Activated CD8-positive, alpha-beta memory T cell treated with anti-CD3 and anti-CD28 coated beads, Interleukin-2, amount 50 U/mL, for 24 hours (primary cell): ENCODE results near the gene MSL3B.
"Not testable (repeated sequence)": the region's sequence is repeated elsewhere in the genome, so short reads cannot be mapped to it uniquely, and the experiment has no call there.

Source experiments
- DNase-seq: peaks from one replicate; pipeline ENCODE4 v3.0.0-alpha.2; 2020; ENCODE audit errors: extremely low read depth

MSL3B gene

GRCh38 chr2:233867993-233868532 is at the start of gene MSL3B:
Gene MSL3B (minus strand): TSS chr2:233868386.
- no peak for DNase-seq

DNA sequence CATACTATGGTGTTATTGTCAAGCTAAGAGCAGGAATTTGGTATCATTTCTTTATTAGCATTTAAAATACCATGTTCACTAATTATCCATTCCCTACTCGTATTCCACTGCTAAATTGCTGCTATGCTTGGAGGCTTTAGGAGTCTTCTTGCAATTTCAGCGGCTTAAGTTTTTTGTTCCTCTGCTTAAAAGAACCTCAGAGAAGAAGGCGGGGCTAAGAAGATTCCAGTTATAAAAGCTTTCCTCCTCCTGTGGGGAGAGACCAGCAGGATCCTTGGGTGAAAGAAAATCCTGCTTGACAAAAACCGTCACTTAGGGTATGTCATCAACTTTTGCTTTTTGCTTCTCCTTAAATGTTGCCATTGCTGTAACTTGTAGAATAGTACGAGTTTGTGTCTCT is 48.9 kb upstream of the MSL3B start, which contains the start of gene TRPM8:
TRPM8 (plus strand) TSS at position 258 of the 400 bp plus-strand sequence. CDS start 9,165 bp downstream, outside the sequence.
- no peak for DNase-seq

- no peak for DNase-seq
Measured at GRCh38 chr2:233915128-233915527, 46.9 kb upstream of the MSL3B start.

DNA sequence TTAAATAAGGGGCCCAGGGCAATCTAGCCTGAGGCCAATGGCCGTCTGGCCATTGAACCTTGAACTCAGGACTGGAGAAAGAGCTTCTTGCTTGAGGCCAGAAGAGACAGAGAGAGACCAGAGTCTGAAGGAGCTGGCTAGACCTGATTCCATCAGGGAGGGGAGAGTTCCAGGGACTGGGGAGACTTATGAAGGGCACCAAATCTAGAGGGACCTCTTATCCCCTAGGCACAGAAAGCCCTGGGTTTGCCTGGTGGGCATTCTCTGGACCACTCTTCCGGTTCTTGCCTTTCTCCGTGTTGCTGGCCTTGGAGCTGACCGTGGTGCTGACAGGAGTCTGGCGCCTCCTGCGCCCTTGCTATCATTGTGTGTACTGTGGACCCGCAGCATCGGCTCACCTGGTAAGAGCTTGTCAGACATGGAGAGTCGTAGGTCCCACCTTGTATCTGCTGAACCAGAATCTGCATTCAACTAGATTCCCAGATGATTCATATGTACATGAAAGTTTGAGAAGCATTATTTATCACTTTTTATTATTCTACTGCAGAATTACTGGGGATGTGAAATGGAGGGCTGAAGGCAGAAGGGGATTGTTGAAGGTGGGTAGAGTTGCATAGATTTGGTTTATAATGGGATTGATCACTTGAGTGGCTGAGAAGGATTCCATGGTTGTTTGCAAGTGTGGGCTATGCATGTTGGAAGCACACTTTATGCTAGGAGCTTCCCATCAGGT is 44.7 kb upstream of the MSL3B start:
- DNase-seq = no peak

DNA sequence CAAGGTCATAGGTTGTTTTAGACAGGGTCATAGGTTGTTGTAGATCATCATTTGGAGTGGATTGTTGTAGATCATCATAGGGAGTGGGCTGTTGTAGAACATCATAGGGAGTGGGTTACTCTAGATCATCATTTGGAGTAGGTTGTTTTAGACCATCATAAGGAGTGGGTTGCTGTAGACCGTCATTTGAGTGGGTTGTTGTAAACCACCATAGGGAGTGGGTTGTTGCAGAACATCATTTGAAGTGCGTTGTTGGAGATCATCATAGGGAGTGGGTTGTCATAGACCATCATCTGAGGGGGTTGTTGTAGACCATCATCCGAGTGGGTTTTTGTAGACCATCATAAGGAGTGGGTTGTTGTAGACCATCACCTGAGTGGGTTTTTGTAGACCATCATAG is 39.4 kb upstream of the MSL3B start:
- DNase-seq = no peak

- DNase-seq = no peak
Measured at GRCh38 chr2:233905945-233906344, 37.8 kb upstream of the MSL3B start.

DNA sequence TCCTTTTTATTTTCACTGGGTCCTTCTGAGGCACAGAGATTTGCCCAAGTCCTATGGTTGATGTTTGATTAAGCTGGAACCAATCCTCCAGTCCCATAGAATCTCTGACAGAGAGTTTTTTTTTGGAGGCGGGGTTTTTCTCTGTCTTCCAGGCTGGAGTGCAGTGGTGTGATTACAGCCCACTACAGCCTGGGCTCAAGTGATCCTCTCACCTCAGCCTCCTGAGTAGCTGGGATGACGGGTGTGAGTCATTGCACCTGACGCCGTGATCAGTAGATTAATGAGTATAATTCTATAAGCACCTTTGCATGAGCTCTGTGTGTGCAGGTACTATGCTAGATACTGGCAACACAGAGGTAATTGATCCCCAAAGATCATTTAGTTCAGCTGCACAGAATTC is 33.7 kb upstream of the MSL3B start:
- DNase-seq = no peak

DNA sequence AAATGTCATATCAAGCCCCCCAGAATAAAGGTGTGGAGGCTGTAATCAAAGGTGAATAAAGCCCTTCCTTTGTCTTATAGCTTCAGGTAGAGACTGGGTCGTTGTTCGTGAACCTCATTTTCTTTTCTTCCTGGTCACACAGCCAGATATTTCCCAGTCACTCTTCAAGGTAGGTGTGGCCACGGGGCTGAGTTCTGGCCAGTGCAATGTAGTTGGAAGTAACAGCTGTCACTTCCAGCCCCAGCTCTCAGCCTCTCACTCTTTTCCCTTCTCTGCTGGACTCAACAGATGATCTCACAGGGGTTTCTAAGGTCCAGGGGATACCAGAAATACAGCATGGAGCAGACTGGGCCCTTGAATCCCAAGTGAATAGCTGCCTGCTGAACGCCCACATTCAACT is 33.2 kb upstream of the MSL3B start:
- DNase-seq = no peak

DNA sequence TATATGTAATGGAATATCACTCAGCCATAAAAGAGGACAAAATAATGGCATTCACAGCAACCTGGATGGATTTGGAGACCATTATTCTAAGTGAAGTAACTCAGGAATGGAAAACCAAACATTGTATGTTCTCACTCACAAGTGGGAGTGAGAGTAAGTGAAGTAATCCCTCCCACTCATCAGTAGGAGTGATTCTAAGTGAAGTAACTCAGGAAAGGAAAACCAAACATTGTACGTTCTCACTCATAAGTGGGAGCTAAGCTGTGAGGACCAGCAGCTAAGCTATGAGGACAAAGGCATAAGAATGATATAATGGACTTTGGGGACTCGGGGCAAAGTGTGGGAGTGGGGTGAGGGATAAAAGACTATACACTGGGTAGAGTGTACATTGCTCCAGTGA is 28.1 kb upstream of the MSL3B start:
- DNase-seq = not testable (repeated sequence)

GRCh38 chr2:233892793-233893192 is 24.6 kb upstream of the MSL3B start:
- DNase-seq = no peak

DNA sequence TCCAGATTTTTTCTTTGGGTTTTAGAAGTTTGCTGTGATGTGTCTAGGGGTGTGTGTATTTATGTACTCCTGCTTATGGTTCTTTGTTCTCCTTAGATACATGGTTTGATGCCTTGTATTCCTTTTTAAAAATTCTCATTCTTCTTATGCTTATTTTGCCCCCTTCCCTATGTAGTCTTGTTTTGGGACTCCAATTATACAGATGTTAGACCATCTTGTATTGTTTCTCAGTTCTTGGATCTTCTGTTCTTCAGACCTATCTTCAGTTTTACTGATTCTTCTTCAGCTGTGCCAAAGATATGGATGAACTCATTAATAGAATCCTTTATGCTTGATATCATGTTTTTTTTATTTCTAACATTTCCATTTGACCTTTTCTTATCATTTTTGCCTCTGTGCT is 14.2 kb upstream of the MSL3B start:
- no peak for DNase-seq

DNA sequence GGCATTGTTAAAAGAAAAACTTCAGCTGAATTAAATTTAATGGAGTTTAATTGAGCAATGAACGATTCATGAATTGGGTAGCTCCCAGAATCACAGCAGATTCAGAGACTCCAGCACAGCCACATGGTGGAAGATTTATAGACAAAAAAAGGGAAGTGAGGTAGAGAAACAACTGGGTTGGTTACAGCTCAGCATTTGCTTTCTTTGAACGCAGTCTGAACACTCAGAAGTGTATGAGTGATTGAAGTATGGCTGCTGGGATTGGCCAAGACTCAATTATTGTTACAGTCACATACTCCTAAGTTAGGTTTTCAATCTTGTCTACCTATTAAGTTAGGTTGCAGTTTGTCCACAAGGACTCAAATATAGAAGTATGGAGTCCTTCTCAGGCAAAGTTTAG is 3.9 kb upstream of the MSL3B start:
- not testable (repeated sequence) for DNase-seq

DNA sequence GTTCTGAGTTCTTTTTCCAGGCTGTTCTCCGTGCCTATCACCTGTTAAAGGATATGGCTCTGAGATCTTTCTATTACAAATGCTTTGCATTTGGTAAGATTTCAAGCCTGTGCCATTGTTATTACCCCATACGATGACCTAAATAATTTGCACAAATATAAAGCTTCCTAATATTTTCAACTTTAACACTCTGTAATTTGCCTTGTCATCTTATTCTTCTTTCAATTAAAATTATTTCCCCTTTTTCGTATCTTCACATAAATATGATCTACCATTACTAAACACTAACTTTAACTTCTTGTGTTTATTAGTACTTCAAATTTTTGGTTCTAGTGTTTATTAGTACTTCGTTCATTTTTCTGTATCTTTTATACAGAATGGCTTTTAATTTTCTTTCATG is 3.2 kb upstream of the MSL3B start:
- DNase-seq = no peak

DNA sequence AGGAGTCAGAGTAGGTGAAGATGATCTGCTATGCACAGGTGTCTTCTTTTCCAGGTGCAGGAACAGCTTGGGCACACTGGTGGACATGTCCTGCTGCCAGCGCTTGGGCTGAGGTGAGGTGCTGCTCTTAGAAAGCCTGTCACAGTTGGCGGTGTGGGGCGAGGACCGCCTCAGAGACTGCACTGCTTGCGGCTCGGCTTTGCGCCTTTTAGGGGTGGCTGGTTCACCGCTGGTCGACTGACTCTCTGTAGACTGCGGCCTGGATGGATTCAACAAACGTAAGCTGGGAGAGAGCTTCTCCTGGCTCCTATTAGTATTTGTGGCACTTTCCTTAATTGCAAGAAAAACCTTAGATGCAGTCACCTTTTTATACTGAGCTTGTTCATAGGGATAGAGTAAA is 1.7 kb downstream of the MSL3B start:
- no peak for DNase-seq

- DNase-seq = no peak
Measured at GRCh38 chr2:233865838-233866237, 2.3 kb downstream of the MSL3B start.

- DNase-seq = no peak
Measured at GRCh38 chr2:233862261-233862768, 5.9 kb downstream of the MSL3B start.

DNA sequence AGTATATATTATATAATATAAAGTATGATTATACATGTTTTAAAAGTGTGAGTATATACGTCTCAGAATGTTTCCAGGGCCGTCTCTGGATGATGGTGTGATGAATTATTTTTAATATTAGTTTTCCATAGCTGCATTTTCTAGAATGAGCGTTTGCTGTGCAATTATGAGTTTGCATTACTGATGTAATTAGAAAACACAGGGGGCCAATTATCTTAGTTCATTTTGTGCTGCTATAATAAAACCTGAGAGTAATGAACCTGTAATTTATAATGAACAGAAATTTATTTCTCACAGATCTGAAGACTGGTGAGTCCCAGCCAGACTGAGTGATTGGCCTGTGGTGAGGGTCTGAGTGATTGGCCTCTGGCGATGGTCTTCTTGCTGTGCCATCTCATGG is 9.9 kb downstream of the MSL3B start:
- DNase-seq = no peak

DNA sequence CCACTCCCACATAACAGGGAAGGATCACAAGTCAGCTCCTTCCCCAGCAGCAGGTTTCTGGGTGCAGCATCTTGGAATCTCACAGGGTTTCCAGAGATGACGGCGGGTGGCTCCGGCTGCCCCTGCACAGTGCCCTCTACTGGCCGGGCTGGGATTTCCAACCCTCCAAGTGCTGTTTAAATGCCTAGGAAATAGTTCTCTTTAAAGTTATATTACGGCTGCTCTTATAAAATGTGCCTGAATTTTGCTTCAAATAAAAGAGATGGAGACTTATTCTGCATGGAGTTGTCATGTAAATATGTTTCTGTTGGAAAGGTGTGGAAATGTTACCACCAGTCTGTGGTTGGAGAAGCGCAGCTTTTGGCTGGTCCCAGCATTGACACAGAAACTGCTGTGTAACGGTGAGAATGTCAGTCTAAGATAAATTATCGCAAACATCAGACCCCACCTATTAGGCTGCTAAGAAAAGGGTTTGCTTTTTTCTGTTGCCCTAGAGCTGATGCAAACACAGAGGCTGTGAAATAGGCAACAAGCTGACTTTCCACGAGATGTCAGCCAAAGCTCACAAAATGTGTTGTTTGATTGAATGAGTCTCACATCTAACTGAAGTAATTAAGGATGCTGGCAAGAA is 10.6 kb downstream of the MSL3B start:
- no peak for DNase-seq

DNA sequence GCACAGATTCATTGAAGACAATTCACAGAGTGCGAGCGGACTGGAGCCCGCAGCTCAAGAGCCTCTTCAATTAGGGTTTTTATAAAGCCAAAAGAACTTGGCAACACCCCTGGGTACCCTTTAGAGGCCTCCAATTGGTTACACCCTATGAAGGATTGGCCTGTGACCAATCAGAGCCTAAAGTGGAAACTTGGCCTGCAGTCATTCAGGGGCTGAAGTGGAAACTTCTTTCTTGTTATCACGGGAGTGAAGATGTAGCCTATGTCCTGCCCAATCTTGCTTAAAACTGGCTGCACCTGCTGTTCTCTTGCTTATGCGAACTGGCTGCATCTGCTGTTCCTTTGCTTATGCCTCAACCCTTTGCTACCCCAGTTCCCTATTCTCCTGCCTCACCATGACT is 12.0 kb downstream of the MSL3B start:
- DNase-seq = no peak

GRCh38 chr2:233855345-233855744 is 12.8 kb downstream of the MSL3B start:
- DNase-seq = no peak

DNA sequence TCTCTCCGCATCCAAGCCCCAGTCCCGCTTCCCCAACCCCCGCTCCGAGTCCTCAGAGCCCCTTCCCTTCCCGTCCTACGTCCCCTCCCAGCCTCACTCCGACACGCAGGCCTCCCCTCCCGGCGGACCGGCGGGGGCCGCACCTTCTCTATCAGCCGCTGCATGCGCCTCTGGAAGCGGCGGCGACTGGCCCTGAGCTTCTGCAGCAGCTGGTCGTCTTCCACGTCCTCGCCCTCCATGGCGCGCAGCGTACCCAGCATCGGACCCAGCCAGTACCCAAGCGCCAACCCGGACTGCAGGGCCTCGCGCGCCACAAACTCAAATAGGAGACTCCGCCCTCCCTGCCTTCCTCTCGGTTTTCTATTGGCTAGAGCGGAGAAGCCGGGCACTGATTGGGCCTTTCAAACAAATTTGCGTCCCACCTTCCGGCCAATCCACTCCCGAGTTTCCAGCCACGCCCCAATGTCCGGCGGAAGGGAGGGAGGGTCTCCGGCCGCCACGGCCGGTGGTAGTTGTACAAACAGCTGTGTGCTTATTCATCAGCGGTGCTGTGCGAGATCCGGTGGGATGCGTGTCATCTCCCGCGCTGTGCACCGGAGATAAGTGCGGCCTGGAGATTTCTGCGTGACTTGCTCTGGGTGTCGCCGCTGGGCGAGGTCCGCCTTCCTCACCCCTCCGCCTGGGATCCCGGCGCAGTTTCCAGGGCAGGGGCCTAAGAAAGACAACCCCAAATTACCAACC is 13.8 kb downstream of the MSL3B start, which contains the start of gene HJURP:
HJURP (minus strand) TSS at position 295 of the 741 bp plus-strand sequence; CDS start at position 260, 35 bp downstream.
- peak; percentile 79 for DNase-seq

DNA sequence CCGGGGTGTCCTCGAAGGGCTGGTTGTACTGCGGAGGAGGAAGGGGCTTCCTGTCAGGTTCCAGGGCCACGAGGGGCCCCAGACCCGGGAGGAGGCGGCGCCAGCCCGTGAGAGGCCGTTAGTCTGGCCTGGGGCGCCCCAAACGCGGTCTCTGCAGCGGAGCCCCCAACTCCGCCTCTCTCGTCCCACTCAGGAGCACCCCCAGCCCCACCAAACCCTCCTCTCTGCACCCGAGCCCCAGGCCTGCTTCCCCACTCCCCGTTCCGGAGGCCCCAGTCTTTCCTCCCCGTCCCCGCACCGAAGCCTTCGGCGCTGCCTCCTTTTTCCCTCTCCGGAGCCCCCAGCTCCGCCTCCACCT is 14.3 kb downstream of the MSL3B start:
- no peak for DNase-seq
